CD4-positive, alpha-beta T cell treated with Interferon alpha-2 for 1 hour (primary cell): ENCODE data around the gene PMEPA1.

Experiments used
- DNase-seq, 2 donors: peaks; one replicate each; pipeline ENCODE4 v3.0.0-alpha.2; 2020 to 2022

The PMEPA1 gene

DNA sequence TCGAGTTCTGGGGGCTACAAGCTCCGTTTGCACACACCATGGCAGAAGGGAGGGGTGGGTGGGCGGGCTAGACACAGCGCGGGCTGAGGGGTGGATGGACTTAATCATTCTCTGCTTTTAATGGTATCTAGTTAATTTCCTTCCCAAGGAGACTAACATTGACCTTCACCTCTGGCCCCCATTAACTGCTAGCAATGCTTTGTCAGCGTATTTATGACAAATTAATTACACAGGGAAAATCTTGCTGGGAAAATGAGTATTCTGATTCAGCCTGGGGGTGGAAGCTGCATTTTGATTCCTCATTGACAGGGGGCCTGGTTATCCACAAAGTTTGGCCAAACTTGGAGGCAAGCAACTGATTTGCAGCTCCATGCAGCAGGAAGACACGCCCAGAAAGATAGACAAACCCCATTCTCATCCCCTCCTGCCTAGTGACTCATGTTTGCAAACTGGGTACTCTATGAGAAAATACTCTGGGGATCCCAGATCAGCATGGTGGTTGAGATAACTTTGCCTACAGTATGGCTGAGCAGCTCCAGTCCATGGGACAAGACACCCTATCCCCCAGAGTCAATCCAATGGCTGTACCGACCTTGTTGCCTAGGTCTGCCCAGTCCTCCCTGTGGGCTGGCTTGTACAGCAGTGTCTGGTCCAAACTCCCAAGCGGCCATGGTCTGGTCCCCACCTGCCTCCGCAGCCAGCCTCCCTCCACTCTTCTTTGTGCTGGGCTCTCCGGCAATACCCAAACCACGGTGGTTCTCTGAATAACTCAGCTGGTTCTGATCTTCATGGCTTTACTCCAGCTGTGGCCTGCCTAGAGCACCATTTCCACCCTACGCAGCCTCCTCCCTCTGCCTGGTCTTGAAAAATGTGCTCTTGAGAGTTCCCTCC lies 109.2 kb downstream of the PMEPA1 start:
- DNase-seq = no peak

DNA sequence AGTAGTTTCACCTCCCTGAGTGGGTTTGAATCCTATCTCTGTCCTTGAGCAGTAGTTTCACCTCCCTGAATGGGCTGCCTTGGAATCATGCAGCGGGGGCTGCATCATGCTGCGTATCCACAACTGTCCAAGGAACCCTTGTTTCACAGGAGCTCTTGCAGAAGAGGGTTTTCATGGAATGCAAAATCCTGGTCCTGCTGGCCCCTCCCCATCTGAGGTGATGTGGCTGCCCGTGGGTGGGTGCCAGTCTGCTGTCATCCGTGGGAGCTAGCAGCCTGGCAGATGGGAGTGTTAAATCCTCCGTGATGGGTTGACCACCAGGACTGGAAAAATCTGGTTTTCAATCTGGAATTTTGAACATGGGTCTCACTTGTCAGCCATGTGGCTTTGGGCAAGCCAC lies 111.3 kb downstream of the PMEPA1 start:
- no peak for DNase-seq
